ENCODE results near the gene TNFAIP8L1. TPM values are rescaled to one million over a fixed set of nuclear protein-coding genes. Genes with fewer than 3 reads are reported as not detected.

TNFAIP8L1 gene
- total RNA-seq, 4 donors from 2014 or later = 7.3 to 8.8 (median 8.4) TPM

GRCh38 chr19:4653793-4654436 is 14.6 kb downstream of the TNFAIP8L1 start:
- Histone ChIP-seq H3K9me3 (peaks cover 0 to 12% (median 0%) of the 10 kb centered on the region in 4 donors), H3K27me3 (no peaks in the 10 kb centered on the region), H3K36me3 (peaks cover 0 to 65% (median 10%) of the 10 kb centered on the region in 3 donors), H3K4me1 (peaks cover 0 to 15% (median 2%) of the 10 kb centered on the region in 4 donors), H3K4me3 (no peak overlapping the region), H3K27ac (peak overlapping the region in 2 of 4 donors; percentile 55 to 71)
- no peak for DNase-seq (ENCODE audit: low spot score in 2 of 2)
- TF ChIP-seq POLR2A (IDR thresholded peaks at IDR 0.05) (no peak), EP300 (IDR thresholded peaks at IDR 0.05) (no peak), CTCF (IDR thresholded peaks at IDR 0.05) (no peak)
- 78 to 86% methylated on average over 8 to 13 of the region's 13 CpGs for WGBS, 2 donors

GRCh38 chr19:4654437-4655361 is 15.4 kb downstream of the TNFAIP8L1 start:
- Histone ChIP-seq H3K36me3 (peaks cover 0 to 73% (median 13%) of the 10 kb centered on the region in 3 donors), H3K9me3 (peaks cover 0 to 15% (median 0%) of the 10 kb centered on the region in 4 donors), H3K4me3 (no peak overlapping the region), H3K27ac (peak overlapping the region in 2 of 4 donors; percentile 55 to 71), H3K4me1 (peaks cover 0 to 8% (median 0%) of the 10 kb centered on the region in 4 donors), H3K27me3 (no peaks in the 10 kb centered on the region)
- DNase-seq (ENCODE audit: low spot score in 2 of 2) = no peak
- no peak for TF ChIP-seq POLR2A (IDR thresholded peaks at IDR 0.05)
- TF ChIP-seq CTCF (IDR thresholded peaks at IDR 0.05) = no peak
- TF ChIP-seq EP300 (IDR thresholded peaks at IDR 0.05) = peak in 1 of 2 donors; percentile 36
- WGBS, 2 donors = 77 to 80% methylated on average over 27 of the region's 27 CpGs

- peaks cover 0 to 87% (median 16%) of the 10 kb centered on the region in 3 donors for H3K36me3 ChIP-seq
- peaks cover 0 to 1% (median 0%) of the 10 kb centered on the region in 4 donors for H3K4me1 ChIP-seq
- H3K27me3 ChIP-seq = no peaks in the 10 kb centered on the region
- H3K4me3 ChIP-seq = no peak overlapping the region
- TF ChIP-seq EP300 (IDR thresholded peaks at IDR 0.05) = no peak
- no peak for TF ChIP-seq CTCF (IDR thresholded peaks at IDR 0.05)
- TF ChIP-seq POLR2A (IDR thresholded peaks at IDR 0.05) = no peak
- 89 to 95% methylated on average over 5 to 7 of the region's 8 CpGs for WGBS, 2 donors
- H3K9me3 ChIP-seq = peaks cover 0 to 15% (median 0%) of the 10 kb centered on the region in 4 donors
- peak overlapping the region in 1 of 4 donors; percentile 28 for H3K27ac ChIP-seq
- no peak for DNase-seq (ENCODE audit: low spot score in 2 of 2)
Measured at GRCh38 chr19:4656102-4656501, 16.8 kb downstream of the TNFAIP8L1 start.

- H3K27ac ChIP-seq = peak overlapping the region in 1 of 4 donors; percentile 38
- TF ChIP-seq CTCF (IDR thresholded peaks at IDR 0.05) (no peak), EP300 (IDR thresholded peaks at IDR 0.05) (no peak), POLR2A (IDR thresholded peaks at IDR 0.05) (no peak)
- H3K4me1 ChIP-seq = peaks cover 0 to 6% (median 0%) of the 10 kb centered on the region in 4 donors
- H3K27me3 ChIP-seq = no peaks in the 10 kb centered on the region
- peaks cover 0 to 15% (median 0%) of the 10 kb centered on the region in 4 donors for H3K9me3 ChIP-seq
- peaks cover 0 to 88% (median 16%) of the 10 kb centered on the region in 3 donors for H3K36me3 ChIP-seq
- DNase-seq (ENCODE audit: low spot score in 2 of 2) = no peak
- 59 to 61% methylated on average over 14 of the region's 14 CpGs for WGBS, 2 donors
- H3K4me3 ChIP-seq = no peak overlapping the region
Measured at GRCh38 chr19:4657262-4657661, 17.9 kb downstream of the TNFAIP8L1 start.

All from tibial nerve (tissue), 4 donors.